HG02852 (cell line): Measurements from ENCODE around the gene FKBP7.
"Not testable (repeated sequence)": the region's sequence is repeated elsewhere in the genome, so short reads cannot be mapped to it uniquely, and the experiment has no call there.

Experiments
- ATAC-seq: cut with Tn5 transposase; IDR thresholded peaks from one replicate; pipeline ENCODE4 v1.9.1; 2021; ENCODE audit warnings: mild to moderate bottlenecking, moderate library complexity; ENCODE audit not compliant: unreplicated experiment

Gene FKBP7

GRCh38 chr2:178491612-178492011 lies 13.2 kb upstream of the FKBP7 start:
- no peak for ATAC-seq

GRCh38 chr2:178485356-178485755 lies 7.0 kb upstream of the FKBP7 start:
- no peak for ATAC-seq

DNA sequence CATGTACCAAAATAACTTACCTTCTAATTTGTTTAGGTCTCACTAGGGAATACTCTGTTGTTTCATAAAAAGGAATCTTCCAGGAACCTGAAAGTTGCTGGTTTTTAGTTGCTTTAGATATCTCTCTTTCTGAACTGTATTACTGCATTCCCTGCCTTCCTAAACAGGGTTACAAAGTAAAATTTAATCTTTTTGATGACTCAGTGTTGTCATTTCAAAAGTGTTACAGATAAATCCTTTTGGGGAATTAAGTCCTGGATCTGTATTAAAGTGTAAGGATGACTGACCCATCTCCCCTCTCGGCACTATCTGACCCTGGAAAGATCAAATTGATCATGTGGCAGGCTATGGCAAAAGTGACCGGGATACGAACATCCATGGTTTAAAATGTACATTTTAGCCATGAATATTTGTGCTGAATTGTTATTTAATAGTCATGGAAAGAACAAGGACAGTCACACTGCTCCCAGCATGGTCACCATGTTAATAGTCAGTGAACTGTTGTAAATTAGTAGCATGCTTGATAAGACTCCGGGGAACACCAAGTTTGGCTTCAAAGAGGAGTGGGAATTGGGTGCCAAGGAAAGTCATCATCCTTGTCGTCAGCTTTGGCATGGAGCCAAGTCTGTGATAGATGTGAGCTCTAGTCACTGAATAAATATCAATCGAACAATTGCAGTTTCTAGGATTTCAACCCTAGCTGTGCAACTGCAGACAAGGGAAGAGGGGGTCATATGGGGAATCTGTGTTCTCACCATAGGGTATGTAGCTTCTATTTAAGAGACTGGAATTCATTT lies 6.0 kb upstream of the FKBP7 start:
- no peak for ATAC-seq

DNA sequence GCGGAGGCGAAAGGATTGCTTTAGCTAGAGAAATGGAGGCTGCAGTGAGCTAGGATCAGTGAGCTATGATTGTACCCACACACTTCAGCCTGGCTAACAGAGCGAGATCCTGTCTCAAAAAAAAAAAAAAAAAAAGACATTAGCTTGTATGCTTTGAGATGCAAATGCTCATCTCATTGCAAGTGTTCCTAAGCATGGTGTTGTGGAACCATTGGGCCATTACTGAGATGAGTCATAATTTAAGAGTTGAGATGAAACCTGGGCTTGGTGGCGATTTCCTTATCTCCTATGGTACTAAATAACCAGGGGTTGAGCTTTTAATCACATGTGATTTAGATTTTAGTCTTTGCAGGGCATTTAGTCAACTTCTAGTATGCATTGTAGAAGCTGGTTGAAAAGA lies 4.0 kb upstream of the FKBP7 start:
- peak; percentile 23 for ATAC-seq

DNA sequence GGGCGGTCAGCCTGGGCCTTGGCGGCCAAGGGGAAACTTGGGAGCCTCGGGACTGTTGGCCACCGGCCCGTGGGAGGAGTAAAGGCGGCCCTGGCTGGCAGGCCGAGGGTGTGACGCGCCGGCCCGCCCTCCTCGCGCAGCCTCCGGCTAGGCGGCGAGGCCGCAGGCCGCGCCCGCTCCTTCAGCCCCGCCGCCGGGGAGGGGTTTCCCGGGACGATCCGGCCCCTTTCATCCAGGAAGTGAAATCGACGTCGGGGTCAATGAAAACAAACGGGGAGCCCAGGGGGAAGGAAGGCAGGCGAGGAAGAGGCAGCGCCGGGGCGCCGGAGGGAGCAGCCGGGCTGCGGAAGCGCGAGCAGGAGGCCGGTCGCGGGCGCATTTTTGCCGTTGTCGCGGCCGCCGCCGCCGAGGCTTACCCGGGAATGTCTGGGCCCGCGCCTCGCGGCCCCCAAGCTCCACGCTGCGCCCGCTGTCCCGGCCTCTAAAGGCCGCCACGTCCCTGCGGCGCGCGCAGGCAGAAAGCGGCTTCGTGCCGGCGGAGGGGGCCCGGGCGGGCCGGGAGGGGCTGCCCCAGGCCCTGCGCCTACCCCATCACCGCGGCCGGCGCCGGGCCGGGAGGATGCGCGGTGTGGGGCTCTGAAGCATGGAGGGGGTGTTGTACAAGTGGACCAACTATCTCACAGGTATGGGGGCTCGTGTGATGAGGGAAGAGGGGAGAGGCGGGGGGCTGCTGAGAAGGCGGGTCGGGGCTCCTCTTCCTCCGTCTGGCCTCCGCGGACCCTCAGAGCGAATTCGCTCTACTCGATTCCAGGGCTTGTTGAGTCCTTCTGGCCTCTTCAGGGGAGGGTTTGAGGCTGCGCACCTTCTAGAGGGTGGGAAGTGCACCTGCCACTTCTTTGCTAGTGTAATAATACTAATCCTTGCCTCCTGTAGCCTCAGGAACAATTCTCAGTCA lies 2.1 kb upstream of the FKBP7 start, which contains the start of gene PLEKHA3:
Gene PLEKHA3, plus strand, starts transcription at position 231 of the 955 bp plus-strand sequence. Its CDS starts 413 bp downstream, at position 644.
- peak; percentile 68 for ATAC-seq

DNA sequence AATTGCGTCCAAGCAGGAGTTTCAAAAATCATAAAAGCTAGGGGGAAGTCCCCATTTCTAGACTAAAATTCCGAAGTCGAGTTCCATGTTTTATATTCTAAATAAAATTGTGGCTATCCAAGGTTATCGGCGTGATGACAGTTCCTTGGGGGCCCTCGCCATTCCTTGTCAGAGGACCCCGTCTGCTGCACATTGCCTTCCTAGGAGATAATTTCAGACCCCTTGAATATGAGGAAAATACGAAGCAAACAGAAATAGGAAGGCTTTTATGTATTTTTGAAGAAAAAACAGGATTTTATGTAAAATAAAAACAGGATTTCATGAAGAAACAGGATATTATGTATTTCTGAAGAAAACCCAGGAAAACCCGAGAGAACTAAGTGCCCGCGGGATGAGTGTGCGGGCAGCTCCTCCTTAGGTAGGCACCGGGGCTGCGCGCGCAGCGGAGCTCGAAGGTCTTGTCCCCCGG lies 1.4 kb upstream of the FKBP7 start:
- no peak for ATAC-seq

DNA sequence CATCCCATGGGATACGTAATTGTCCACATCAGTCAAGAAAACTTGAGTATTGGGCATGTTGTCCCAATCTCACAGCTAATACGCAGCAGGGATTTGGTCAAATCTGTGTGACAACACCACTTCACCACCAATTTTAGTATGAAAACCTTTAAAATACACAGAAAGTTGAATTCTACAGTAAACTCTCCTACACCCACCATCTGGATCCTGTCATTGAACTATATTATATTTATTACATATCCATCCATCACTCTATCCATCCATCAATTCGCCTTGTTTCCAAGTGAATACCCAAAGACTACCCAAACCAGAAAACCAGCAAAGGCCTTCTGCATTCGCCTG lies 846 bp upstream of the FKBP7 start:
- no peak for ATAC-seq

DNA sequence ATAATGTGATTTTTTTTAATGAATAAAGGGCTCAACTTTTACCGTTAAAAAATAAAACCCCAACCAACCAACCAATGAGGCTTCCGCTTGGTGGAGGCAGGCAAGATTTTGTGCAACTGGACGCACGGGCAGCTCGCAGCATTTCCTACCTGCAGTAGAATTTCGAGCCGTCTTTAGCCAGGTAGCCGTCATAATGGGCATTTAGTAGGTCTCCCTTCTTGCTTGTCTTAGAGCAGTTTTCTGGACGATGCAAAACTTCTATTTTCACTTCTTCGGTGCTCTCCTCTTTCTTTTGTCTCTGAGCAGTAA lies 316 bp downstream of the FKBP7 start:
- ATAC-seq = peak; percentile 0

- ATAC-seq = no peak
Observed at GRCh38 chr2:178477443-178478129, 814 bp downstream of the FKBP7 start.

DNA sequence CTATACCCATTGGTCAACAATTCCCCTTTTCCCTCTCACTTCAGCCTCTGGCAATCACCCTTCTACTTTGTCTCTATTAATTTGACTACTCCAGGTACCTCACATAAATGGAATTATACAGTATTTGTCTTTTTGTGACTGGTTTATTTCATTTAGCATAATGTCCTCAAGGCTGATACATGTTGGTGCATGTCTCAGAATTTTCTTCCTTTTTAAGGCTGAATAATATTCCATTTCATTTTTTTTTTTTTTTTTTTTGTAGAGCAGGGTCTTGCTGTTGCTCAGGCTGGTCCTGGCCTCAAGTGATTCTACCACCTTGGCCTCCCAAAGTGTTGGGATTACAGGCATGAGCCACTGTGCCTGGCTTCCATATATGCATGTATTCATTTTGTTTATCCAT lies 1.9 kb downstream of the FKBP7 start:
- no peak for ATAC-seq

DNA sequence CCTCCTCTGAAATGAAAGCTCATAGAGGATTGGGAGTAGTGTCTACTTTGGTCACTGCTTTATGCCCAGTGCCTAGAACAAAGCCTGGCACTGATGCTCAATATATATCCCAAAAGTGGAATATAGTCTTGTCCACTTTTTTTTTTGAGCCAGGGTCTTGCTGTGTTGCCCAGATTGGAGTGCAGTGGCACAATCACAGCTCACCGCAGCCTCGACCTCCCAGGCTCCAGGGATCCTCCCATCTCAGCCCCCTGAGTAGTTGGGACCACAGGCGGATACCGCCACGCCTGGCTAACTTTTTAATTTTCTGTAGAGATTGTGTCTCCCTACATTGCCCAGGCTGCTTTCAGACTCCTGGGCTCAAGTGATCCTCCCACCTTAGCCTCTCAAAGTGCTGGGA lies 3.8 kb downstream of the FKBP7 start:
- ATAC-seq = no peak

DNA sequence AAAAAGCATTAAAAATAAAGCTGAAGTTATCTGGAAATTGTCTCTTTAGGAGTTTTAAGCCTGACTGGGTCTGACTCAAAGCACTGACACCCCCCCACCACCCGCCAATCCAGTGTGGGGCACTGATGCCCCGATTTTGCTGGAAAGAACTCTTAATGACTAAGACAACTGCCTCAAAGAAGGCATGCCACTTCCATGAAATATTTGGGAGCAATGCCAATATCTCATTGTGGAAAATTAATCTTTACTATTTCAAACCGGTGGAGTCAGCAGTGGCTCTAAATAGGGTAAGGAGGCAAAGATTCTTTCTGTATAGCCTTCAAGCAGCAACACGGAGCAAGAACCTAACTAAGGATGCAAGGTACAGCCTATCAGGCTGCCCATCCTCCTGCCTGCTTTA lies 4.5 kb downstream of the FKBP7 start:
- no peak for ATAC-seq

DNA sequence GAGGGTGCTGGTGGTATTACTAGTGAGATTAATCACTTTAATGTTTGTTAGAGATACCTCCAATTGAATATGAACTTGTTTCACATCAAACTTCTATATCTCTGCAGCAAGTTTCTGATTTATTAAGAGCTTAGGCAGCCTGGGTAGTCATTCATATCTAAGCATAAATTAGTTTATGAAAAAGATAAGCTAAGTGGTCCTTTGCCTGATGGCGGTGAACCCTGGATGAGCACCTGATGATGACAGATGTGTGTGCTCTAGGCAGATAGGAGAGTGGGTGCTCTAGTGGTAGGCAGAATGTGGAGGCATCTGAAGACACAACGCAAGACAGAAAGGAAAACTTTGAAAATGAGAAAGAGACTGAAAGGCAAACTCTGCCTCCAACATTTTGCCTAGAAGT lies 5.0 kb downstream of the FKBP7 start:
- no peak for ATAC-seq

GRCh38 chr2:178471313-178471712 lies 7.1 kb downstream of the FKBP7 start:
- ATAC-seq = not testable (repeated sequence)

DNA sequence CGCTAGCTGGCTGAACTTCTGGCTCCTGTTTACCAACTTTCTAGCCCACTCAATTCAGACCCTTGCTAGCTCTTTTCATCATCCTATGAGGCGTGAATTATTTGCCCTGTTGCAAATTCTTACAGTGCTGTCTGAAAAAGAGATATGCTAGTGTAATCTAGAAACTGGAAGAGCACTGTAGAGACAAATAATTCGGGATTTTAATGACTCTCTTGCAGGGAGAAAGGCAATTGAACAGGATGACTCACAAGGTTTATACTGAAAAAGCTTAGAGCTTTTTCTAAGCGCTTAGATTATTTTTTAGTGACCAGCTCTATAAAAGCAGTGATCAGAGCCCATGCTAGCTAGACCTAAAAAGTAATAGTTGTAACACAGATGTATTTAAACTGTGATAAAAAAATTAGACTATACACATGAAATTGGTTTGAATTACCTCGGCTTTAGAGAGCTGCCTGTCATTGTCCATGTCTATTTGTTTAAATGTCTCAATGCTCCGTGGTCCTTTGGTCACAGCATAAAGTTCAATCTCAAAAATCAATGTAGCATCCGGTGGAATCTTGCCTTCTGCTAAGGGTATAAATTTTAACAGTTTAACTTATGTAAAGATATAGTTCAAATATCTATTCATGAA lies 9.1 kb downstream of the FKBP7 start:
- no peak for ATAC-seq

DNA sequence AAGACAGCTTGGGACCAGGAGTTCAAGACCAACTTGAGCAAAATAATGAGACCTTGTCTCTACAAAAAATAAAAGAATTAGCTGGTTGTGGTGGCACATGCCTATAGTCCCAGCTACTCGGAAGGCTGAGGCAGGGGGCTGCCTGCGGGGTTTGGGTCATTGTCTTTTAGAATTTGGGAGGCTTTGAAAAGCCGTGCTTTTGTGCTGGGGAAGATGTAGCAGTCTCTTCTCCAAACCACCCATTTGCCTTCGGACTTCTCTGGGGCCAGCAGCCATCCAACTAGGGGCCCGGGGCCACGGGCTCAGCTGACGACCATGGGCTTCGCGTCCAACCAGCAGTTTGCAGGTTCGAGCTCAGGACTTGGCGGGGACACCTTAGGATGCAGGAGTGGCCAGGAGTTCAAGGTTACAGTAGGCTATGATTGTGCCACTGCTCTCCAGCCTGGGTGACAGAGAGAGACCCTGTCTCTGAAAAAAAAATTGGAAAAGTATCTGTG lies 21.0 kb downstream of the FKBP7 start:
- no peak for ATAC-seq

GRCh38 chr2:178455947-178456346 lies 22.5 kb downstream of the FKBP7 start:
- no peak for ATAC-seq

GRCh38 chr2:178452870-178453269 lies 25.5 kb downstream of the FKBP7 start:
- ATAC-seq = no peak

DNA sequence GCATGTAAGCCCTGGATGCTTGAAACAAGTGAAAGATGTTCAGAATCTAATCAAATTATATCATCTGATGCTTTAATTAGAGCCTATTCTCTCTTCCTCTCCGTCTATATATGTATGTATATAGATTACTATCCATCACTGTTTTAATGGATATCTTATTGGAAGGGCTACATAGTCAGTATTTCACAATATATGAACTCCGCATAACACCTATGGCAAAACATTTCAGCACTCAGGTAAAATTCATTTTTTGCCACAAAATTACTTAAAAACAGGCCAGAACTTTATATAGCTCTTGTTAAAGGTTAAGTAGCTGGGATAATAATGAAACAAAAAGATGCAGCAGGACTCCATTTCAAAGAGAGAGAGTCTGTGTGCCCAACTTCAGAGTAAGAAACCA lies 26.1 kb downstream of the FKBP7 start:
- ATAC-seq = no peak

GRCh38 chr2:178450774-178451525 lies 27.4 kb downstream of the FKBP7 start, which contains the start of the genes PJVK and PRKRA:
Gene PJVK, plus strand, starts transcription at chr2:178451378. Its CDS starts 2,032 bp downstream, at chr2:178453410.
Gene PRKRA, minus strand, starts transcription at chr2:178451175. Its CDS starts 145 bp downstream, at chr2:178451030.
- ATAC-seq = peak; percentile 84
